OCI-M2 (cell line): Measurements from ENCODE around the gene LCP1.
"Not testable (repeated sequence)": the region's sequence is repeated elsewhere in the genome, so short reads cannot be mapped to it uniquely, and the experiment has no call there.

Experiments used
- DNase-seq: peaks from one replicate; lab custom pipeline; 2025; ENCODE audit not compliant: unreplicated experiment; lab: John Stamatoyannopoulos, UW

The LCP1 gene

GRCh38 chr13:46162741-46163140, 19.2 kb downstream of the LCP1 start:
- DNase-seq: not testable (repeated sequence)

- DNase-seq: no peak
Observed at GRCh38 chr13:46160471-46161066, 21.4 kb downstream of the LCP1 start.

GRCh38 chr13:46160065-46160464, 21.9 kb downstream of the LCP1 start:
- DNase-seq: no peak

GRCh38 chr13:46158983-46159382, 23.0 kb downstream of the LCP1 start:
- DNase-seq: no peak

- no peak for DNase-seq
Observed at GRCh38 chr13:46158222-46158621, 23.8 kb downstream of the LCP1 start.

GRCh38 chr13:46154136-46154801, 27.7 kb downstream of the LCP1 start:
- DNase-seq: no peak

- DNase-seq: no peak
Observed at GRCh38 chr13:46152627-46153328, 29.2 kb downstream of the LCP1 start.

- DNase-seq: no peak
Observed at GRCh38 chr13:46150134-46150693, 31.8 kb downstream of the LCP1 start.

- no peak for DNase-seq
Observed at GRCh38 chr13:46149272-46150133, 32.5 kb downstream of the LCP1 start.

GRCh38 chr13:46146898-46147297, 35.1 kb downstream of the LCP1 start:
- DNase-seq: no peak

- no peak for DNase-seq
Observed at GRCh38 chr13:46145950-46146349, 36.0 kb downstream of the LCP1 start.

- DNase-seq: no peak
Observed at GRCh38 chr13:46145135-46145534, 36.8 kb downstream of the LCP1 start.

GRCh38 chr13:46143184-46143701, 38.7 kb downstream of the LCP1 start:
- no peak for DNase-seq

- DNase-seq: no peak
Observed at GRCh38 chr13:46142776-46143175, 39.2 kb downstream of the LCP1 start.

GRCh38 chr13:46140044-46140443, 41.9 kb downstream of the LCP1 start:
- no peak for DNase-seq

- DNase-seq: no peak
Observed at GRCh38 chr13:46137627-46138317, 44.2 kb downstream of the LCP1 start.

GRCh38 chr13:46136688-46137087, 45.3 kb downstream of the LCP1 start:
- no peak for DNase-seq

GRCh38 chr13:46134961-46135522, 46.9 kb downstream of the LCP1 start:
- DNase-seq: no peak

- DNase-seq: no peak
Observed at GRCh38 chr13:46134494-46134893, 47.5 kb downstream of the LCP1 start.

- no peak for DNase-seq
Observed at GRCh38 chr13:46132109-46132508, 49.9 kb downstream of the LCP1 start.
